Measurements from ENCODE around the gene CA5A. TPM values are rescaled to one million over a fixed set of nuclear protein-coding genes. Genes with fewer than 3 reads are reported as not detected.

Gene CA5A
- total RNA-seq, 1 experiment from 2014 or later = 1.7 TPM

GRCh38 chr16:87918866-87919680 lies 17.3 kb downstream of the CA5A start:
- no peaks in the 10 kb centered on the region for H3K36me3 Mint-ChIP-seq (ENCODE audit: insufficient read depth, unreplicated experiment)
- TF ChIP-seq CTCF (IDR thresholded peaks at IDR 0.05; ENCODE audit: insufficient read depth in 1 of 2, low read depth in 1 of 2, low read length in 1 of 2, severe bottlenecking in 1 of 2, unreplicated experiment in 1 of 2) = no peak
- peaks cover 9% of the 10 kb centered on the region for H3K4me1 Mint-ChIP-seq (ENCODE audit: low read depth, unreplicated experiment)
- Histone ChIP-seq H3K4me1 (no peaks in the 10 kb centered on the region), H3K4me3 (ENCODE audit: low read depth, low read length) (no peak overlapping the region), H3K36me3 (ENCODE audit: control insufficient read depth, insufficient read depth, low read length) (no peaks in the 10 kb centered on the region), H3K9me3 (no peaks in the 10 kb centered on the region), H3K27me3 (replicated peaks; ENCODE audit: control insufficient read depth, insufficient read depth, low read length) (no peaks in the 10 kb centered on the region)
- H3K9me3 Mint-ChIP-seq (ENCODE audit: unreplicated experiment) = no peaks in the 10 kb centered on the region
- POLR2A ChIA-PET = no interaction called here
- no peaks in the 10 kb centered on the region for H3K27me3 Mint-ChIP-seq (ENCODE audit: insufficient read depth, unreplicated experiment)
- DNase-seq = no peak
- CTCF ChIA-PET = no interaction called here
- no TSS peak for BruUV-seq (replicated peaks)
- no peak overlapping the region for H3K4me3 Mint-ChIP-seq (ENCODE audit: unreplicated experiment)
- intact Hi-C loops (cut with micrococcal nuclease; ENCODE audit: unreplicated experiment) = no loop called here
- no peak overlapping the region for H3K27ac Mint-ChIP-seq (ENCODE audit: unreplicated experiment)

- H3K27me3 ChIP-seq (replicated peaks; ENCODE audit: control insufficient read depth, insufficient read depth, low read length) = no peaks in the 10 kb centered on the region
- H3K4me1 Mint-ChIP-seq (ENCODE audit: low read depth, unreplicated experiment) = peaks cover 9% of the 10 kb centered on the region
- H3K4me3 Mint-ChIP-seq (ENCODE audit: unreplicated experiment) = no peak overlapping the region
- intact Hi-C loops (cut with micrococcal nuclease; ENCODE audit: unreplicated experiment) = no loop called here
- ChIA-PET POLR2A (no interaction called here), CTCF (no interaction called here)
- no peaks in the 10 kb centered on the region for H3K36me3 Mint-ChIP-seq (ENCODE audit: insufficient read depth, unreplicated experiment)
- H3K9me3 ChIP-seq = no peaks in the 10 kb centered on the region
- H3K4me3 ChIP-seq (ENCODE audit: low read depth, low read length) = no peak overlapping the region
- no peaks in the 10 kb centered on the region for H3K9me3 Mint-ChIP-seq (ENCODE audit: unreplicated experiment)
- no peak for TF ChIP-seq CTCF (IDR thresholded peaks at IDR 0.05; ENCODE audit: insufficient read depth in 1 of 2, low read depth in 1 of 2, low read length in 1 of 2, severe bottlenecking in 1 of 2, unreplicated experiment in 1 of 2)
- no peaks in the 10 kb centered on the region for H3K36me3 ChIP-seq (ENCODE audit: control insufficient read depth, insufficient read depth, low read length)
- DNase-seq = no peak
- no peaks in the 10 kb centered on the region for H3K27me3 Mint-ChIP-seq (ENCODE audit: insufficient read depth, unreplicated experiment)
- no TSS peak for BruUV-seq (replicated peaks)
- no peak overlapping the region for H3K27ac Mint-ChIP-seq (ENCODE audit: unreplicated experiment)
- H3K4me1 ChIP-seq = no peaks in the 10 kb centered on the region
Observed at GRCh38 chr16:87918338-87918737, 18.0 kb downstream of the CA5A start.

GRCh38 chr16:87917503-87917902 lies 18.8 kb downstream of the CA5A start:
- no peaks in the 10 kb centered on the region for H3K27me3 ChIP-seq (replicated peaks; ENCODE audit: control insufficient read depth, insufficient read depth, low read length)
- intact Hi-C loops (cut with micrococcal nuclease; ENCODE audit: unreplicated experiment) = no loop called here
- peaks cover 9% of the 10 kb centered on the region for H3K4me1 Mint-ChIP-seq (ENCODE audit: low read depth, unreplicated experiment)
- no peak for DNase-seq
- no peak overlapping the region for H3K4me3 Mint-ChIP-seq (ENCODE audit: unreplicated experiment)
- no peaks in the 10 kb centered on the region for H3K9me3 Mint-ChIP-seq (ENCODE audit: unreplicated experiment)
- H3K9me3 ChIP-seq = no peaks in the 10 kb centered on the region
- POLR2A ChIA-PET = no interaction called here
- no peak for TF ChIP-seq CTCF (IDR thresholded peaks at IDR 0.05; ENCODE audit: insufficient read depth in 1 of 2, low read depth in 1 of 2, low read length in 1 of 2, severe bottlenecking in 1 of 2, unreplicated experiment in 1 of 2)
- H3K36me3 Mint-ChIP-seq (ENCODE audit: insufficient read depth, unreplicated experiment) = no peaks in the 10 kb centered on the region
- CTCF ChIA-PET = no interaction called here
- H3K27me3 Mint-ChIP-seq (ENCODE audit: insufficient read depth, unreplicated experiment) = no peaks in the 10 kb centered on the region
- H3K4me3 ChIP-seq (ENCODE audit: low read depth, low read length) = no peak overlapping the region
- no TSS peak for BruUV-seq (replicated peaks)
- H3K4me1 ChIP-seq = no peaks in the 10 kb centered on the region
- H3K27ac Mint-ChIP-seq (ENCODE audit: unreplicated experiment) = no peak overlapping the region
- no peaks in the 10 kb centered on the region for H3K36me3 ChIP-seq (ENCODE audit: control insufficient read depth, insufficient read depth, low read length)
